Adrenal gland (tissue), 12 donors: Measurements from ENCODE around the gene GPRASP2. TPM values are rescaled to one million over a fixed set of nuclear protein-coding genes. Genes with fewer than 3 reads are reported as not detected.
A peak's percentile ranks its signal among the peaks of the same experiment; 100 is the strongest.

ENCODE experiments used
- DNase-seq, 7 donors: peaks; one replicate each; pipeline ENCODE4 v3.0.0-alpha.2; 2019 to 2020
- H3K27ac ChIP-seq, 5 donors: fragments of 200-600 bp; sonication (generic) in 4 of 5; 1 replicate in 3 of 5; 2 replicates in 2 of 5; pipeline versions ENCODE4 v1.5.1 to v1.8.0; 2016 to 2020; ENCODE audit warnings: mild to moderate bottlenecking in 1 of 5
- H3K27me3 ChIP-seq: fragments of 200-600 bp; 2 replicates; pipeline ENCODE4 v1.8.0; 2021
- H3K36me3 ChIP-seq, 2 donors: fragments of 200-600 bp; replicated peaks in 1 of 2; 1 replicate in 1 of 2; 2 replicates in 1 of 2; pipeline versions ENCODE4 v1.5.1 to v1.8.0; 2018 to 2022
- H3K4me1 ChIP-seq, 2 donors: fragments of 200-600 bp; replicated peaks in 1 of 2; 1 replicate in 1 of 2; 2 replicates in 1 of 2; pipeline versions ENCODE4 v1.5.1 to v1.8.0; 2018 to 2021
- H3K4me3 ChIP-seq, 4 donors: fragments of 200-600 bp; sonication (generic) in 3 of 4; one replicate each; pipeline ENCODE4 v1.5.1; 2016 to 2018
- H3K9me3 ChIP-seq, 3 donors: fragments of 200-600 bp; sonication (generic) in 1 of 3; replicated peaks in 1 of 3; 1 replicate in 2 of 3; 2 replicates in 1 of 3; pipeline versions ENCODE4 v1.5.1 to v1.8.0; 2016 to 2021
- CTCF ChIP-seq, 6 experiments: fragments of 450-650 bp in 4 of 6; fragments of 200-600 bp in 2 of 6; sonication (generic) in 1 of 6; IDR thresholded peaks; 1 replicate in 5 of 6; 2 replicates in 1 of 6; pipeline versions ENCODE4 v1.5.1 to v1.8.0; 2016 to 2021; ENCODE audit warnings: antibody characterized with exemption in 6 of 6, mild to moderate bottlenecking in 2 of 6, moderate library complexity in 1 of 6
- POLR2A ChIP-seq, 2 donors: fragments of 450-650 bp; IDR thresholded peaks; one replicate each; pipeline ENCODE4 v1.6.1; 2017; ENCODE audit warnings: antibody characterized with exemption in 2 of 2, mild to moderate bottlenecking in 2 of 2, moderate library complexity in 1 of 2
- WGBS, 4 donors: extraction: QIAGEN DNeasy Blood & Tissue Kit in 2 of 4; methylation state at CpG; one replicate each; pipeline versions ENCODE4 v1.1.5 to v1.1.7; 2013 to 2017; 5-methylcytosine and 5-hydroxymethylcytosine counted together
- intact Hi-C, 2 donors: fragments of 100-400 bp; cut with DNase I; formaldehyde crosslinking; loops; one replicate each; pipeline versions ENCODE4 v1.14.1 to v1.15.0; 2022 to 2023
- polyA plus RNA-seq, 3 donors: library from polyadenylated mRNA; stranded (reverse); fragments of 200-250 nt in 2 of 3; fragments of 350-450 nt in 1 of 3; fragmentation: Illumina TruSeq in 1 of 3; extraction: RNeasy Lipid Tissue Mini Kit (QIAGEN cat#74804) in 1 of 3; gene quantifications; one replicate each; pipeline ENCODE4 v1.2.3, GENCODE V29; 2013 to 2014
- total RNA-seq, 9 donors: library from RNA; depleted of rRNA in 4 of 9; stranded (reverse); fragments of >200 nt in 4 of 9; fragments of 120-200 nt in 1 of 9; fragmentation: NEBNext Ultra II Directional in 1 of 9; extraction: Animal tissue kit (Norgen Biotek cat#: 25700) in 1 of 9; gene quantifications; one replicate each; pipeline versions ENCODE4 v1.1.0 to v1.2.4, GENCODE V29; 2013 to 2023
- donor health status: healthy with polysubstance abuse.
- donor health status: Bipolar disorder and iron deficiency.
- donor health status: DM: yes; HTN: yes; CAD: no.
- donor health status: DM: no; HTN: no; CAD: no.
- donor health status: DM: no; HTN: no; CAD: no.
- donor health status: DM: yes; HTN: yes; CAD: no.

Gene GPRASP2
- total and polyA plus RNA-seq, 12 donors, result 6.9 to 58.9 (median 20.7) TPM

GRCh38 chrX:102697494-102697893 lies 14.8 kb upstream of the GPRASP2 start:
- Histone ChIP-seq H3K27me3 (no peaks in the 10 kb centered on the region), H3K27ac (no peak overlapping the region), H3K4me1 (no peaks in the 10 kb centered on the region), H3K4me3 (no peak overlapping the region), H3K36me3 (no peaks in the 10 kb centered on the region), H3K9me3 (no peaks in the 10 kb centered on the region)
- DNase-seq, result no peak
- intact Hi-C loops, result no loop called here
- TF ChIP-seq POLR2A (IDR thresholded peaks at IDR 0.05) (no peak), CTCF (IDR thresholded peaks at IDR 0.05) (no peak)

DNA sequence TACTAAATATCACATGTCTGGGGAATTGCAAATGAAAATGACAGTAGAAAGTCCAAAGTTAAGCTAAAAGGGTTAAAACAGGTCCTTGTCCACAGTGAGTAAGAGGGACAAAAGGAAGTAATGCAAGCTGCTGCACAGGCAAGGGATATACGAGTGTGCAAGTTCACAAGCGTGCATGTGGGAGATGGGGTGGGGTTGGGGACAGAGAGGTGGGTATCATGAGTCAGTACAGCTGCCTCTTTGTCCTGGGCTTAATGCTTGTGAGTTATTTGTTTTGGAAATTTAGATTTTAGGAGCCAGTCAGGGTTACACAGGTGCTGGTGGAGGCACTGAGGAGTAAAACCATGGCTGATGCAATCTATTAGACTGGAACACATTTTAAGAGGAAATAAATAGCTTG lies 3.3 kb upstream of the GPRASP2 start:
- H3K27ac ChIP-seq, result no peak overlapping the region
- peaks cover 0 to 4% of the 10 kb centered on the region in 2 donors for H3K4me1 ChIP-seq
- intact Hi-C loops, result no loop called here
- no peak for DNase-seq
- H3K27me3 ChIP-seq, result peaks cover 4% of the 10 kb centered on the region
- no peak overlapping the region for H3K4me3 ChIP-seq
- H3K9me3 ChIP-seq, result no peaks in the 10 kb centered on the region
- TF ChIP-seq CTCF (IDR thresholded peaks at IDR 0.05) (no peak), POLR2A (IDR thresholded peaks at IDR 0.05) (no peak)
- WGBS, 4 donors, result 53 to 63% (median 61%) methylated on average over 2 of the region's 2 CpGs
- no peaks in the 10 kb centered on the region for H3K36me3 ChIP-seq

DNA sequence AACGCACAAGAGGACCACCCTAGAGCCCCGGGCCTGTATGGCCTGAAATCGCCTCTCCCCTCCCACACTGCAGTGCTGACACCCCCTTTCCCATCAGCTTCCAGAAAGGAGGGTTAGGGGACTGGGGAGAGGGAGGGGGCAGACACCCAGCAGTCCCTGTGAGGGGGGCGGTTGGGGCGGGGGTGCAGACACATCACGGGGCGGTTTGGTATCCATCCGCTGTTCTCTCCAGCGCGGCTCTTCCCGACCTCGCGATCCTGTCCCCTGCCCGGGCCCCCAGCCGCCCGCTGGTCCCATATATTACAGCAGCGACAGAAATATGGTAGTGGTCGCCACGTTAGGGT lies 404 bp upstream of the GPRASP2 start:
- peak overlapping the region in 1 of 5 donors; percentile 91 for H3K27ac ChIP-seq
- TF ChIP-seq CTCF (IDR thresholded peaks at IDR 0.05) (no peak), POLR2A (IDR thresholded peaks at IDR 0.05) (no peak)
- no peaks in the 10 kb centered on the region for H3K36me3 ChIP-seq
- intact Hi-C loops, result no loop called here
- peak overlapping the region in 2 of 4 donors; percentile 54 to 63 for H3K4me3 ChIP-seq
- H3K27me3 ChIP-seq, result peaks cover 4% of the 10 kb centered on the region
- H3K4me1 ChIP-seq, result peaks cover 0 to 4% of the 10 kb centered on the region in 2 donors
- 6 to 29% (median 12%) methylated on average over 7 to 19 of the region's 19 CpGs; no CpG with 5 or more reads in 1 of the 4 donors for WGBS, 4 donors
- H3K9me3 ChIP-seq, result no peaks in the 10 kb centered on the region
- DNase-seq, result peak in 1 of 7 donors; percentile 17

GRCh38 chrX:102712981-102713625 lies 855 bp downstream of the GPRASP2 start:
- TF ChIP-seq CTCF (IDR thresholded peaks at IDR 0.05) (peak; percentile 44 to 77 (median 68)), POLR2A (IDR thresholded peaks at IDR 0.05) (peak in 1 of 2 donors; percentile 28)
- Histone ChIP-seq H3K27me3 (peaks cover 4% of the 10 kb centered on the region), H3K9me3 (no peaks in the 10 kb centered on the region), H3K36me3 (no peaks in the 10 kb centered on the region), H3K27ac (peak overlapping the region; percentile 60 to 91 (median 84)), H3K4me3 (peak overlapping the region in 2 of 4 donors; percentile 54 to 63), H3K4me1 (peaks cover 0 to 4% of the 10 kb centered on the region in 2 donors)
- peak; percentile 68 to 86 (median 79) for DNase-seq
- WGBS, 4 donors, result 0 to 39% (median 12%) methylated on average over 1 to 23 of the region's 23 CpGs
- intact Hi-C loops, result no loop called here
